Skin of body (tissue), 2 donors: ENCODE results near the gene PDLIM5. TPM values are rescaled to one million over a fixed set of nuclear protein-coding genes. Genes with fewer than 3 reads are reported as not detected.
"Not testable (repeated sequence)": the region's sequence is repeated elsewhere in the genome, so short reads cannot be mapped to it uniquely, and the experiment has no call there.

Source experiments
- DNase-seq: peaks from one replicate; lab custom pipeline; 2025; lab: John Stamatoyannopoulos, UW
- total RNA-seq: library from RNA; depleted of rRNA; stranded (reverse); fragments of >200 nt; gene quantifications from one replicate; pipeline ENCODE4 v1.2.3, GENCODE V29; 2014

The PDLIM5 gene
- total RNA-seq, 1 donor from 2014 or later = 143 TPM

DNA sequence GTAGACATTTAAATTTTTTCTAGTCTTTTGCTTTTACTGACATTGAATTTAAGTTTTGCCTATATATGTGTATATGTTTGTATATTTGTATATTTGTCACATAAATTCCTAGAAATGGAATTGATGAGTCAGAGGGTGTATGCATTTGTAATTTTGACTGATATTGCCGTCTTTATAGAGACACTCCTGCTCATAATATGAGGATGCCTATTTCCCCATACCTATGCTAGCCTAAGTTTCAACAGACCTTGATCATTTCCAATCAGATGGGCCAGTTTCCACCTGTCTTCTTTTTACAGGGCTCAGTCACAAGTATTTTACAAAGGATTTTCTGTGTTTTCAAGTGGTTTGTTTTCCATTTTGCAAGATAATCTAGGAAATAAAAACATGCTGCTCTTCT, 10.8 kb downstream of the PDLIM5 start:
- DNase-seq = no peak

DNA sequence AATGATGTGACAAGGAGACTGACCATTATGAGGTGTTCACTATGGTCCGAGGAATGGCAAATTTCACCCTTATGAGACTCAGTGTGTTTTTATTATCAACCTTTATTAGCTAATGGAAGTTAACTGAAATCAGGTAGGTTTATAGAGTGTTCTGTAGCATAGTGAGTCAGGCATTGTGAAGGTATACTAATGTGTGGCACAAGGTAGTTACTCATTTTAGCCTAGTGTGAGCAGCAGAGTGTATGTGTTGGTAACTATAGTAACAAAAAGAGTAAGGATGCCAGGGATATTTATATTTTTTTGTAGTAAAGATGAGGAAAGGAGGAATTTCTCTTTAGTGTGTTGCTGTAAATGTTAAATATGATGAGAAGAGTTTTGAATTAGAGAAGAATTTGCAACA, 12.0 kb downstream of the PDLIM5 start:
- no peak for DNase-seq

DNA sequence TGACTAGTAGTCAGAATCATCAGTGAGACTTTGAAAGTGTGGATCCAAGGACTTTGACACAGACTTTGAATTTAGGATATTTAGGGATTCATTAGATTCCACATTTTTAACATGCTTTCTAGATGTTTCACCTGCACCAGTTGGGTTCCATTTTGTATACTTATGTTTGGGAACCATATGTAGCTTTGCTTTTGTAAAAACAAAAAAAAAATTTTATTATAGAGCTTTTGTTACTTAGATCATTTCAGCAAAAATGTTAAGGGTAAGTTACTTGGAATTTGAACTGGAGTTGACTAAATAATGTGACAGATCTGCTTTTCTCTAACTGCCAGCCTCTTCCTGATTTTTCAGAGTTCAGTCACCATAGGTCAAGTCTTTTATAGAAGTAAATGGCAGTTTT, 14.6 kb downstream of the PDLIM5 start:
- no peak for DNase-seq

DNA sequence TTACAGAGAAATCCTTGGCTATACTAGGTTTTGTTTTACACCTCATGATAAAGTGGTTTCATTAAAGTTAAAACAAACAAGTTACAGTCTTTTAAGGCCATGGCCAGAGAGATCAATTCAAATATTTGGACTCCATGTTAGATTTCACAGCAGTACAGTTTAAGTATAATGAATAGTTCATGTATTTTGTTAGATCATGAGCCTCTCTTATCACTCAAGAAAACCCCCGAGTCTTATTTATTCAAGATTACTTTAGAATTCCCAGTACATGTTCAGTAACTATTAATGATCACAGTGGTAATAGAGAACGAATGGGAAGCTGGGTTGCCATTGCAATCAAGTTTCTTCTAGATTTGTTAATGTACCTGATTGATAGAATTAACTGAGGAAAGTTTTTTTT, 15.2 kb downstream of the PDLIM5 start:
- no peak for DNase-seq

DNA sequence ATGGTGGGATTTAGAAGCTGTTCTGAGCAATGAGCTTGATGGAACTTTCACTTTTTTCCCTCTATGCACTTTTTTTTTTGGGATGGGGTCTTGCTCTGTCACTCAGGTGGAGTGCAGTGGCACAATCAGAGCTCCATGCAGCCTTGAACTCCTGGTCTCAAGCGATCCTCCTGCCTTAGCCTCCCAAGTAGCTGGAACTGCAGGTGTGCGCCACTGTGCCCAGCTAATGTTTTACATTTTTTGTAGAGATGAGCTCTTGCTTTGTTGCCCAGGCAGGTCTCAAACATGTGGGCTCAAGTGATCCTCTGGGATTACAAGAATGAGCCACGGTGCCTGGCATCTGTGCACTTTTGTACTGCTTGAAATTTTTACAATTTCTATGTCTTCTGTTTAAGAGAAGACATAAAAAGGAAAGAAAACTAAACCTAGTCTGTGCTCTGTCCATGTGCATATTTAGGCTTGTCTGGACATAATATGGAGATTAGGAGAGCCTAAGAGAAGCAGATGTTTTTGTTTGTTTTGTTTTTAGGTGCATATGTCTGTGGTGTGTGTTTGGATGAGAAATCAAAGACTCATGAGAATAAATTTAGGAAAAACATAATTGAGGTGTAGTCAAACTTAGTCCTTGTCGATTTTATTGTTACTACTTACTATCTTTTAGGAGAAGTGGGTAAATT, 16.5 kb downstream of the PDLIM5 start:
- no peak for DNase-seq

DNA sequence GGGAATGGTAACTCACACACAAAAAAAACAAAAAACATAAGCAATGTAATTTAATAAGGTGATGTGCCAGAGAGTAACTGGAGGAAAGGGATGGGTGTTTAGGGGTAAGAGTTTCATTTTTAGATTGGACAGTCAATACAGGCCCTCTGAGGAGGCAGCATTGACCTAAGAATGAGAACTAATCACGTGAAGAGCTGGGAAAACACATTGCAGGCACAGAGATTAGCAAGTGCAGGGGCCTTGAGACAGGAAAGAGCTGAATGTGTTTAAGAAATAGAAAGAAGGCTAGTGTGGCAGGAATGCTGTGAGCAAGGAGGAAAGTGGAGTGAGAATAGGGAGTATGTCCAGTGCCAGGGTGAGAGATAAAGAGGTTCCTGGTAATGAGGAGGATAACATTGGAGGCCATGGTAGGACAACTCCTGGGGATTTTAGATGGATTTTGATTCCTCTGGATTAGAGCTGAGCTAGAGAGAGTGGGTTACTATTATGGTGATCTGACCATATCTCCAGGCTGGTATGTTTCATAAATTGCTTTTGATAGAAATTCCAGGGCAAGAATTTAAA, 17.6 kb downstream of the PDLIM5 start:
- no peak for DNase-seq

DNA sequence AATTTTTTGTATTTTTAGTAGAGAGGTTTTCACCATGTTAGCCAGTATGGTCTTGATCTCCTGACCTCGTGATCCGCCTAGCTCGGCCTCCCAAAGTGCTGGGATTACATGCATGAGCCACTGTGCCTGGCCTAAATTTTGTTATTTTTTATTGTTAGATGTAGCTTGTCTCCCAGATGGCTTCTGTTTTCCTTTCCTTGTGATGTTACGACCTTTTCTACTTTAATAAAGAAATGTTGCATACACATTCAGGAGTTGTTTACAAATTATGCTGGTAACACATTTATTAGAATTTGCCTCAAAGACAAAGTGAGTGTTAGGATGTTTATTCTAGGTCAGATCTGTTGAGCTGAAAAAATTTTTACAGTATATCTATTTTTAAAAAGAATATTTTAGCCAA, 18.4 kb downstream of the PDLIM5 start:
- no peak for DNase-seq

DNA sequence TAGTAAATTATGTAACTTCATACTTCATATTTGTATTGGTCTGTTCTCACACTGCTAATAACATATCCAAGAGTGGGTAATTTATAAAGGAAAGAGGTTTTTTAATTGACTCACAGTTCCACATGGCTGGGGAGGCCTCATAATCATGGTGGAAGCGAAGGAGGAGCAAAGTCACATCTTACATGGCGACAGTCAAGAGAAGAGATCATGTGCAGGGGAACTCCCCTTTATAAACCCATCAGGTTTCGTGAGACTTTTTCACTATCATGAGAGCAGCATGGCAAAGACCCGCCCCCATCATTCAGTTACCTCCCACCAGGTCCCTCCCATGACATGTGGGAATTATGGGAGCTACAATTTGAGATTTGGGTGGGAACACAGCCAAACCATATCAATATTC, 19.0 kb downstream of the PDLIM5 start:
- DNase-seq = not testable (repeated sequence)

DNA sequence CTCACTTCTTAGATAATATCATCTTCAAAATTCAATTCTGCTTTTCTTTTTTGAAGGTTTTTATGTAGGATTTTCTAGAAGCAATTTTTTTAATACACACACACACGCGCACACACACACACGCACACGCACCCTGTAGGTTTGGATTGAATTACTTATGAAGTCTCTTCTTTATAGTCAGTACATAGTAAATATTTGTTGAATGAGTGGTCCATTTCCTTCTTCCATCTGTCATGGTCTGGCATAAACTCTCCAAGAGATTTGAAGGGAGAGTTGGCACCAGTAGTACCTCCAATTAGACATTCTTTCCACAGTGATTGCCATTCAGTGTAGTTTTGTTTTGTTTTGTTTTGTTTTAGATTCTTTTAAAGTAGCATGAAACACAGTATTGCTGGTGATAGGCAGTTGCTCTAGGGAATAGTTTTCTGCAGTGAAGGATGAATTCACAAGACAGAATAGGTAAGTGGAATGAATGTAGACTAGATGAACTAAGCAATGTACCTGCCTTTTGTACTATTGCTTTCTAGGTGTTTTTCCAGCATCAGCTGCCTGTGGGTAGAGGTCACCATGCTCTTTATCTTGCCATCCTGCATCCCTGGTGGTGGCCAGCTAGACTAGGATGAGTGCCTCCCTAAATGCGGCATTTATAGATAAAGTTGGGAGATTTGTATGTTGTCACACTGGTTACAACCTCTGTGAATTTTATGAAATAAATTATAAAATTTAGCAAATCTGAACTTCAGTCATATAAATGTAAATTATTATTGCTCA, 20.5 kb downstream of the PDLIM5 start:
- no peak for DNase-seq

DNA sequence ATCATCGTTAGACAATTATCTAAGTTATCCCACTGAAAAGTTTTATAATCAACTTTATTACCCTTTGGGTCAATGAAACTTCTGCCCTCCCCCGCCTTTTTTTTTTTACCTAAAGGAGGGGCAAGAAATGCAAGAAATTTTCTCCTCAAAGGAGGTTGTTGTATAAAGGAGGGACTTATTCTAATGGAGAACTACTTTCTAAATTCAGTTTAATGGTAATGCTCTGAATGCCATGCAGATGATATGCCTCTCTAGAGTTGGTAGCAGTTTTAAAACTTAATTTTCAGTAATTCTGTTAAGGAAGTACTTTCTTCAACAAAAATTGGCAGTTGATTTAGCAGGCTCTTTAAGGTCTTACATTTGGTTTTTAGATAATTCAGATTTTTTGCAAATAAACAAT, 23.3 kb downstream of the PDLIM5 start:
- DNase-seq = no peak

DNA sequence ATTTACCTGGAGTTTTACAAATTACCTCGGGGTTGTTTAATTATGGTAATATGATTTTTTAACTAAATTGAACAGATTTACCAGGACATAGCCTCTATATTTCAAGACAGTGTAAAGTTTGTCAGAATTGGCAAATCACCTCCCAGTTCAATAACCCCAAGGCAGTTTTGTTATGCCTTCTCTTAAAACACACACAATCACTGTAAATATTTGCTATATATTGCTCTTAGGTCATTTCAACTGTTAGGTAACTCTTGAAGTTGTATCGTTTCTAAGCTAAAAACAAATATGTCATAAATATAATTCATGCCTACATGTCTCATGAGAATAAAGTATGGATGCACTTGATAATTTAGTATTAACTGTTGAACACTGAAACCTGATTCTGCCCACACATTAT, 24.1 kb downstream of the PDLIM5 start:
- no peak for DNase-seq

DNA sequence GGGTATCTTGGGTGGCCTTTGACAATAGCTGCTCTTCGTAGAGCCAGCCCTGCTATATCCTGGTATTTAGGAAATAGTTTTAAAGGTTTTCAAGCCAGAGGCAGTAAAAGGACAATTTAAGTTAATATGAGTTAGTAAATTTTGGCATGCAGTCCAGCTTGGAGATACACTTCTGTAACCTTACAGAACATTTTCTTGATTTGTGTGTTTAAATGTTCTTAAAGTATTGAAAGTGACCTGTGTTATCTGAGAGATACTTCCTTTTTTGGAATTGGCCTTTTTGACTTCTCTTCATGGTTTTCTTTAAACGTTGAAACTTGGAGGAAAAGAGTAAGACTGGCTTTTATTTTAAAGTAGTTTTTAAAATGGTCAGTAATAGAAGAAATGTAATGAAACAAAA, 25.5 kb downstream of the PDLIM5 start:
- DNase-seq = no peak

DNA sequence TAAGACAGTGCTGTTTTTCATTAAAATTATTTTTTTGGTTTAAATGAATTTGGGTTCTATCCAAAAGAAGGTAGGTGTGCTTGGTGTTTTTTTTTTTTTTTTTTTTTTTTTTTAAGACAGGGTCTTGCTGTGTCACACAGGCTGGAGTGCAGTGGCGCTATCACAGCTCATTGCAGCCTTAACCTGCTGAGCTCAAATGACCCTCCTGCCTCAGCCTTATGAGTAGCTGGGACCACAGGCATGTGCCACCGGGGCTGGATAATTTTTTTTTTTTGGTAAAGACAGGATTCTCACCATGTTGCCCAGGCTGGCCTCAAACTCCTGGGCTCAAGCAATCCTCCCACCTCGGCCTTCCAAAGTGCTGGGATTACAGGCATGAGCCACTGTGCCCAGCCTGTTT, 27.1 kb downstream of the PDLIM5 start:
- DNase-seq = not testable (repeated sequence)

DNA sequence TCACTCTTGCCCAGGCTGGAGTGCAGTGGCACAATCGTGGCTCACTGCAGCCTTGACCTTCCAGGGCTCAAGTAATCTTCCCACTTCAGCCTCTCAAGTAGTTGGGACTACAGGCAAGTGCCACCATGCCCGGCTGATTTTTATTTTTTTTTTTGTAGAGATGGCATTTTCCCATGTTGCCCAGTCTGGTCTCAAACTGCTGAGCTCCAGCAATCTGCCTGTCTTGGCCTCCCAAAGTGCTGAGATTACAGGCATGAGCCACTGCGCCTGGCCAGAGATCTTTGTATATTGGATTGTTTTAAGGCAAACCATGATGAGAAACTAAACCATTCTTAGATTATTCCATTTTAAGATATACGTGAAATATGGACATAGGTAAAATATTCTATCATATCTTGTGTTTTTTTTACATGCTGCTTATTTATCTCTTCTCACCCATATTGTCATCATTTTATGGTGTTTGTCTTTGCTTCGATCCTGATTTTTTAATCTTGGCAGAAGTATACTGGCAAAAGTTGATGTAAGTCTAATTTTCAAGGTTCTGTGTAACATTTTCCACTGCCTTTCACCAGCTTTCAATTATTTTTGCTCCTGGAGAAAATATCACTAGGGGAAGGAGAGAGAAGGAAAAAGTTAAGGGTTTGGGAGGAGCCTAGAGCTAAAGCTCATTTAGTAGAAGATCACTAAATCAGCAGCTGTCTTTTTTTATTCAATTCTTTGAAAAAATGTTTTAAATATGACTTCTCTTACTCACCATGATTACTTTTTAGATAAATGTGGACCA, 27.8 kb downstream of the PDLIM5 start:
- peak; percentile 16 for DNase-seq

DNA sequence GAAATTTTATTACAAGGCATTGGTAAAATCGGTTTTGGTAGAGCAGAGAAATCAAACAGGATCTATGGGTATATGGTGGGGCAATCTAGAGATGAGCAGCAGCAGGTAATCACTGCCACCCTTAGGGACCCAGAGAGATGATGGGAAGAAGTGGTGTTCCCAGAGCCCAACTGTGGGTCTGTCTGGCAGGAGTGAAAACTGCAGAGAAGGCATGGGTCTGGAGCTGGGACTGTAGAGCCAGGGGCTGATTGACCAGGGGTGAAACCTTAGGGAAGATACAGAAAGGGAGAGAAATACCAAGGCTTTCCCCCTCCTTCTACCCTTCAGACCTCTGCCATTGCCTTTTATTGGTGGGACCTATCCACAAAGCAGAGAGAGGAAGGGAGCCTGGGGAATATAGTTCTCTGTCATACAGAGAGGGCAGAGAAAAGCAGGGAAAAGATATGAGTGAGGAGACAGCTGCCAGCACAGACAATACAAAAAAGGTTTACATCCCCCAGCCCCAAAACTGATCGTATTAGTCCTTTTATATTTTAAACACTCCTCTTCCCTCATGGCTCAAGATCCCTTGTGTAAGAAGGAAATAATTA, 28.7 kb downstream of the PDLIM5 start:
- DNase-seq = no peak

DNA sequence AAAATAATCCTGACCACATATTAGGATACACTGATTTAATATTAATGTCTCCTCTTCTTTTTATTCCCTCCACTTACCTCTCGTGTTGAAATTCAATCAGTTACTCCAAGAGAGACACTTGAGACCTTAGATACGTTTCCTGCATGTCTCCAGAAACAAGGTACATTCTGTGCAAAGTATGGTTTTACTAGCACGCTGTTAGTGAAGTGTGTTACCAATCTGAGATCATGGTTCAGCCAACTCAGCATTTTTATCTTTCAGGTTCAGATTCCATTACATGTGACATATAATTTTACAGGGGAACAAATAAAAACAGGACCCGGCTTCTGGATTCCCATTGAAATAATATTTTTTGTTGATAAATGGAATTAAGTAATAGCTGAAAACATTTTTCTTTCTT, 32.2 kb downstream of the PDLIM5 start:
- DNase-seq = no peak

DNA sequence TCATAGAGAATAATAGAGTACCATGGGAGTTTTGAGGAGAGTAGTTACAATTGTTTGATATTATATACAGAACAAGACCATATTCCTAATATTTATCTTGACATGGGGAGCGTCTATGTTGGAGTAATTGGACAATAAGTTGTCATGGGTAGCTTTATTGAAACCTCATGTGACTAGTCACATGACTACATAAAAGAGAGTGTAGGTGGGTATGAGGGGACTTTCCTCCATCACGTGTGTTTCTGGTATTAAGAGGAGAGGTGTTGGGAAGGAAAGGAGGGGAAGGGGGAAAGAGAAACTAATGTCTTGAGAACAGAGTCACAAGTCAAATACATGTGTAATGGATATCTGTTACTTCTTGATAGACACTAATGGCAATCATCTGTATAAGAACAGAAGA, 33.1 kb downstream of the PDLIM5 start:
- no peak for DNase-seq

DNA sequence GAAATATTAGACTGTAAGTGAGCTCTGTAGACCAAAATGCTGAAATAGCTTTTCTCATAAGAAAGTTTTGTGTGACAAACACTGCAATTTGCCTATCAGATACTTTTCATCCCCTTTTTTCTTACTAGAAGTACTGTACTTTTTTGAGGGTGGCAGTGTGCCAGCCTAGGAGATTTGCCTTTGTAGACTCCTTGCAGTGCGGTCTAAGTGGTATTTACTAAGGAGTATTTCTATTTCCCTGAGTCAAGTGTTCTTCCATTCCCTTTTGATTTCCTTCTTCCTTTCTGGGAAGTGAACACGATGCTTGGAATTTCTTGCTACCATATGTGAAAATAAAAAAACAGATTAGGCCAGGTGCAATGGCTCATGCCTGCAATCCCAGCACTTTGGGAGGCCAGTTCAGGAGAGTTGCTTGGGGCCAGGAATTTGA, 34.6 kb downstream of the PDLIM5 start:
- no peak for DNase-seq

DNA sequence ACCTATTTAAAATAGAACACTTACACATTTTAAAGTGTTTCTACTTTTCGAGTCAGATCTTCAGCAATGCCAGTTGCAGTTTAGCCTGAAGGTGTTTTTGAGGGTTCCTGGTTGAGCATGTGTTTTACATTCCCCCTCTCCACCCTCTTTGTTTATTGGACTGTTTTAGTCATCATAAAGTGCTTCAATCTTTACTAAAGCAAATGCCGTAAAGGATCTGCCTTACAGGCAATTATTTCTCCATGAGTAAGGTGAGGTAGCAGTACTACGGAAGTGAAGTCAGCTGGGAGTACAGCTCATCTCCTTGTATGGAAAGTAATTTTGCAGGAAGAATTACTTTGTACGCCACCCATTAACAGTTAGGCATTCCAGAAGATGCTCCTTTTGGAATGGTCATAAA, 36.9 kb downstream of the PDLIM5 start:
- no peak for DNase-seq

DNA sequence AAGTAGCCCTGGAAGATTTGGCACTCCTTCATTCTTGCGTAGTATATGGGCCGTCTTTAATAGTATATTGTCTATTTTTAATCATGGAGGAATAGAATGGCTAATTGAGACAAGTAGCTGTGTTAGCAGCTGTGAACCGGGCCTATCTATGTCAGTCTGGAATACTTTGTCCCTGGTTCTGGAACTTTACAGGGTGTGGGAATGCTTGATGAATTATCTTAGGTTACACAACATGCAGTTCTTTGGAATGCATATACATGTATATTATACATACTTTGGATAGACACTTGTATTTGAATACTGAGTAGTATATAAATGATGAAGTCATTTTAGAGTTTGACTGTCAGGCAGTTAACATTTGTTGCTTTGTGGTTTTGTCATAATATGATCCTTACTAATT, 37.4 kb downstream of the PDLIM5 start:
- DNase-seq = no peak

DNA sequence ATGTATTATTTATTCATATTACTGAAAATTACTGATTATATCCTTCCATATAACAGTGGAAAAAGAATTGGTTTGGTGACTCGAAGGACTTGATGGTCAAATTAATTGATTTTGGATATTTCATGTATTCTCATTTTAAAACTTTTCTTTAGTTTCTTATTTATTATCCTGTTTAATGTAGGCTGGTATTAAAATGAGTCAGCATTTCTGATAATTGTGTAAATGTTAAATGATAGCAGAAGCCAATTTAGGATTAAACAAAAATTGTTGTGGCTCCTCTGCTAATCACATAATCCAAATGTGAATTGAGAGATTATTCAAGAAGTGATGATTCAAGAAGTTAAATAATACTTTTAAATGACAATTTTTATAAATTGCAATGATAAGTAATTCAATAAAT, 38.7 kb downstream of the PDLIM5 start:
- DNase-seq = no peak

DNA sequence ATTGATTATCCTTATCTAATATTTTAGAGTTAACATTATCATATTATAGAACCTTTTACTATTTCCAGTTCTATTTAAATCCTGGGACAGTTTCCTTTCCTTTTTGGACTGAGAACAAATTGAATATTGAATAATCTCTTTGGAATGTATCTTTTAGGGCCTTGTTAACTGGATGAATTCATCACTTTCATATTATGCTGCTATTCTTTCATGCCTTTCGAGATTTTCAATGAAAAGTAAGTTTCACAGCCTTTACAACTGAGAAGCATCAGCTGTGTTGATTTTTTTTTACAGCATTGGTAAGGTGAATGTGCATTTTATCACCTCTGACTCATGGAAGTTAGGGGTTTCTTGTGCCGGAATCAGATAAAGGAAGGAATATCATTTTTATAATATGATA, 39.6 kb downstream of the PDLIM5 start:
- DNase-seq = no peak
